GM18858 (cell line): ENCODE results near the gene ZNF600.
"Not testable (repeated sequence)": the region's sequence is repeated elsewhere in the genome, so short reads cannot be mapped to it uniquely, and the experiment has no call there.

Experiments
- ATAC-seq: cut with Tn5 transposase; IDR thresholded peaks from one replicate; pipeline ENCODE4 v1.9.1; 2021; ENCODE audit not compliant: unreplicated experiment

Gene ZNF600

DNA sequence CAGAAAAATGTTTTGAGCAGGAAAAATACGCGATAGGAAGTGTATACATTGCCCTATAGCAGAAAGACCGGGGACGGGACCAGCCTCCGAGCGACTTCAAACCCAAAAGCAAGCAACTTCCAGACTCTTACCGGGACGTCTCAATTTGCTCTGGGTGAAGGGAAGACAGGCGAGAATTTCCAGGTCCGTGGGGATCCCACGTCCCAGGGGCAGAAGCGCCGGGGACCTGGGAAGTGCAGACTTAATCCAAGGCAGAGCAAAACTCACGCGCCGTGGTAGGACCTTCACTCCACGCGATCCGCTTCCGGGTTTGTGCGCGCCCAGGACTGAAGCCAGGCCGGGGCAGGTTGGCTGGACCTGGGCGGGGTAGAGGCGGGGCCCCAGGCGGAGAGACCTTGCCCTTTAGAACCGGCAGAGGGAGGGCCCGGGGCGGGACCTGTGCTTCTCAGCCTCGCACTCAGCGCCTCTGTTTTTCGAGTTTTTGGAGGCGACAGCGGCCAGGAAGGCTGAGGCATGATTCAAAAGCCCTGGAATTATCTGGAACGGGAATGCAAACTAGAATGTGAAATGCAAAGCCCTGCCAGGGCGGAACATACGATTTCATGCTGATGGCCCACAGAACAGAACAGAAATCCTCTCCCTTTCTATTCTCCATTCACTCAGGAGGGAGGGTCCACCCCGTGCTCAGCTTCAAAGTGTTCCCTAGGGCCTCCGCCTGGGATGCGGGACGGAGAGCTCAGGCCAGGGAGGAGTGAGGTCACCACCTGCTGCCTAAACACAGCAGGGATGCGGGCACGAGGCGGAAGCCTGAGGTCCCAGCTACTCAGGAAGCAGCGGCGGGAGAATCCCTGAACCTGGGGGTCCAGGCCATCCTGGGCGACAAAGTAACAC is at the start of gene ZNF600:
Gene ZNF600 (minus strand): TSS at position 328 of the 891 bp plus-strand sequence. CDS start 7,903 bp downstream, outside the sequence.
- ATAC-seq, result not testable (repeated sequence)

DNA sequence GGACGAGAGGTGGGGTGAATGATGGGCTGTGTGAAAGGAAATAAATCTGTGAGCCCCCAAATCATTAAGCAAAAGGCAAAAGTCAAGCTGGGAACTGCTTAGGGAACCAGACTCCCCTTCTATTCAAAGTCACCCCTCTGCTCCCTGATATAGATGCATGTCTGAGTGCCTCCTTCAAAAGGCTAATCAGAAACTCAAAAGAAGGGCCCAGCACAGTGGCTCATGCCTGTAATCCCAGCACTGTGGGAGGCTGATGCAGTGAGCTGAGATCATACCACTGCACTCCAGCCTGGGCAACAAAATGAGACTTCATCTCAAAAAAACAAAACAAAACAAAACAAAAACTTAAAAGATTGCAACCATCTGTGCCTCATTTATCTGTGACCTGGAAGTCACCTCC is 47.7 kb upstream of the ZNF600 start:
- not testable (repeated sequence) for ATAC-seq

DNA sequence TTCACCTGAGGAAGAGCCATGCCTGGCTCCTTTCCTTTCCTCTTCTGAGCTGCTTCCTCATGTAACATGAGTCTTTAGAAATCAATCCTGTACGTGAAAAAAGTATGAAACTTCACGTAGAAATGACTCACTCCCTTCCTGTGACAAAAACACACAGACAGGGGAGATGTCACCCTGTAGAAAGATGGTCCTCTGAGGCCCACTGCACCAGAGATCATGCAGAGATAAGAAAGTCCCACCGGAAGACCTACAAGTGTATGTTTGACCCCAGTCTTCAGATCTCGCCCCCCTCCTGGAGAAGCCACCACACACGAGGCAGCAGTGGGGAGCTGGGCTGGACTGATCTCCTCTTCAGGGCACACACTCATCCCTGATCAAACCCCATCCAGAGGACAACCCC is 47.0 kb upstream of the ZNF600 start:
- ATAC-seq, result not testable (repeated sequence)

DNA sequence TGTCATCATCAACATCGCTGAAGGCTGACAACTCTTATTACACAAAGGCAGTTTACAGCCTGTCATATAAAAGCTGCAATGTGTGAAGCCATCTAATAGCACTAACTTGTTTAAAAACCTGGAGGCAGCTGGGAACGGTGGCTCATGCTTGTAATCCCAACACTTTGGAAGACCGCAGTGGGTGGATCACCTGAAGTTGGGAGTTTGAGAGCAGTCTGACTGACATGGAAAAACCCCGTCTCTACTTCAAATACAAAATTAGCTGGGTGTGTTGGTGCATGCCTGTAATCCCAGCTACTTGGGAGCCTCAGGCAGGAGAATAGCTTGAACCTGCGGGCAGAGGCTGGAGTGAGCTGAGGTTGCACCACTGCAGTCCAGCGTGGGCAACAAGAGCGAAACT is 43.3 kb upstream of the ZNF600 start:
- not testable (repeated sequence) for ATAC-seq

DNA sequence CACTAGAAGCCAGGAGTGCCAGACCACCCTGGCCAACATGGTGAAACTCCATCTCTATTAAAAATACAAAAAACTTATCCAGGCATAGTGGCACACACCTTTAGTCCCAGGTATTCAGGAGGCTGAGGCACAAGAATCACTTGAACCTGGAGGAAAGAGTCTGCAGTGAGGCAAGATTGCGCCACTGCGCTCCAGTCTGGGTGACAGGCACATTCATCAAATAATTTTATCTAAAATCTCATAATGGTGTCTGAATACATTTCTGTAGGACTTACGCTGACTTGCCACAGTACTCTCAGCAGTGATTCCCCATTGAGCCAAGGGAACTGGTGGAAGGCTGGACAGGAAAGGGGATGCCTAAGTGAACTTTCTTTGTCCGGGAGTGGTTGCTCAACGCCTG is 39.2 kb upstream of the ZNF600 start:
- ATAC-seq, result no peak

DNA sequence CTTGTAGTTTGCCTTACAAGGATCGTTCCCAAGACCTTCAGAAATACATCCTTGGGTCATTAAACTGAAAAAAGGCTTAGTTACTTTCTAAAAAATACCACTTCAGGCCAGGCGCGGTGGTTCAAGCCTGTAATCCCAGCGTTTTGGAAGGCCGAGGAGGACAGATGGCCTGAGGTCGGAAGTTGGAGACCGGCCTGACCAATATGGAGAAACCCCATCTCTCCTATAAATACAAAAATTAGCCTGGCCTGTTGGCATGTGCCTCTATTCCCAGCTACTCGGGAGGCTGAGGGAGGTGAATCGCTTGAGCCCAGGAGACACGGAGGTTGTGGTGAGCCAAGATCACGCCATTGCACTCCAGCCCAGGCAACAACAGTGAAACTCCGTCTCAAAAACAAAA is 37.1 kb upstream of the ZNF600 start:
- ATAC-seq, result no peak

DNA sequence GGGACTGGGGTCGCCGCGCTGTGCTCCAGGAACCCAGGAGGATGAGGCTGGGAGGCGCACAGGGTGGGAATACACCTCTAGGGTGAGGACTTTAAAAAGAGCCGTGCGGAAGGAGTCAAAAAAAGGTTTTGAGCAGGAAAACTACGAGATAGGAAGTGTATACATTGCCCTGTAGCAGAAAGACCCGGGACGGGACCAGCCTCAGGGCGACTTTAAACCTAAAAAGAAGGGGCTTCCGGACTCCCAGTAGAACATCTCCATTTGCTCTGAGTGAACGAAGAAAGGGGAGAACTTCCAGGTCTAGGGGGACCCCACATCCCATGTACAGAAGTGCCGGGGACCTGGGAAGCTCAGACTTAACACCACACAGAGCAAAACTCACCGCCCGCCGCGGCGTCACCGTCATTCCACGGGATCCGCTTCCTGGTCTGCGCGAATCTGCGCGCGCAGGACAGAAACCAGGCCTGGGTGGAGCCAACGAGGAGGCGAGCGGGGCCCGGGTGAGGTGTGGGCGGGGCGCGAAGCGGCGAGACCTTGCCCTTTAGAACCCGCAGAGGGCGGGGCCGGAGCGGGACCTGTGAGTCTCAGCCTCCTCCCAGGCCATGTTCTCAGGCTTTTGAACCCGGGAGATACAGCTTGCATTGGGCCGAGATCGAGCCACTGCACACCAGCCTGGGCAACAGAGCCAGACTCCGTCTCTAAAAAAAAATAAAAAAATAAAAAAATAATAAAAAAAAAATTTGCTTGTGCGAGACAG is 34.8 kb upstream of the ZNF600 start, which contains the start of gene ZNF28:
Gene ZNF28 (minus strand): TSS at position 430 of the 757 bp plus-strand sequence. CDS start 3,675 bp downstream, outside the sequence.
- not testable (repeated sequence) for ATAC-seq

DNA sequence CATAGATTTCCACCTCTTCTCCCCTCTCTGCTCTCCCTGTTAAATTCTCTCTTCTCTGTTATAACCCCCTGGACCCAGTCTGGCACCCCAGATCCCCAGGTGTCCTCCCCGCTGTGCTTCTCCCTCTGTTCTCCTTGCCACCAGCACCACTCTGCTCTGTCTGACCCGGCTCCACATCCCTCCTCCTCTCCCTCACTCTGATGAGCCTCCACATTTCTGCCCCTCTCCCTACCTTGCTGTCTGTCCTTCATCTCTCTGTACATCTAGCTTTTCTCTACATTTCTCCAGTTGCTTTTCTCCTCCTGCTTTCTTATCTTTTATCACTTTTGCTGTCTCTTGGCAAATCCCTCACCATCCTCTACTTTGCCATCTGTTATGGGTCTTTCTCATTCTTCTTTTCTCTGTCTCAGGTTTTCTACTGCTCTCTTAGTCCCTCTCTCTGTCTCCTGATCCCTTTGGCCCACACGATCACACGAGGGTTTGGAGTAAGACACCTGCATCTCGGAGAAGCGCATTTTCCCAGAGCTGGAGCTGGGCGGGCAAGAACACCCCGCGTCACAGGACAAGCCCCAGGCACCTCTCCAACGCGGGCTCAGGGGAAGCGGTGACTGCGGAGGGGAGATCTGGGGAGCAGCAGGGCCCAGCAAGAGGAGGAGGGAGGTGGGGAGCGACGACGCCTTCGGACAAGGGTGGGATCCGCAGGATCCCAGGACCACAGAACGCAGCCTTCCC is 34.0 kb upstream of the ZNF600 start:
- ATAC-seq, result not testable (repeated sequence)

DNA sequence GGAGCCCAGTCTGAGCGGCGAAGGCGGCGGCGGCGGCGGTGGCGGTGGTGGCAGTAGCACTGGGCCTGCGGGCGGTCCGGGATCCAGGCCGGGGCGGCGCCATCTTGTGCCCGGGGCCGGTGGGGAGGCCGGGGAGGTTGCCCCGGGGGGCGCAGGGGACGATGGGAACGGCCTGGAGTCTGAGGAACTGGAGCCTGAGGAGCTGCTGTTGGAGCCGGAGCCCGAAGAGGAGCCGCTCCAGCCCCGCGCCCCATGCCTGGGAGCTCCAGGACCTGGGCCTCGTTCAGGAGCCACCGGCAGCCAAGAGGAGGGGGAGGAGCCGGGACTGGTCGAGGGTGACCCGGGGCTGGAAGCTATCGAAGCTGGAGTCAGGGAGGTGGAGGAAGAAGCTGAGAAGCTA is 23.2 kb upstream of the ZNF600 start:
- no peak for ATAC-seq

DNA sequence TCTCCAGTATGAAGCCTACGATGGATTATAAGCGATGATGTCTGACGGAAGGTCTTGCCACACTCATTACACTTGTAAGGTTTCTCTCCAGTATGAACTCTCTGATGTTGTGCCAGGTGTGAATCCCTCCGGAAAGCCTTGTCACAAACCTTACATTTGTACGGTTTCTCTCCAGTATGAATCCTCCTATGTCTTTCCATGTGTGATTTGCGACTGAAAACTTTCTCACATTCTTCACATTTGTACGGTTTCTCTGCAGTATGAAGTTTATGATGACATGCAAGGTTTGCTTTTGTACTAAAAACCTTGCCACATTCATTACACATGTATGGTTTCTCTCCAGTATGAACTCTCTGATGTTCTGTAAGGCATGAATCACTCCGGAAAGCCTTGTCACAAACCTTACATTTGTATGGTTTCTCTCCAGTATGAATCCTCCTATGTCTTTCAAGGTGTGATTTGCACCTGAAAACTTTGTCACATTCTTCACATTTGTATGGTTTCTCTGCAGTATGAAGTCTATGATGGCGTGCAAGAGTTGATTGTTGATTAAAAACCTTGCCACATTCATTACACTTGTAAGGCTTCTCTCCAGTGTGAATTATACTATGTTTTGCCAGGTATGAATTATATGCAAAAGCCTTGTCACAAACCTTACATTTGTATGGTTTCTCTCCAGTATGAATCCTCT is 13.5 kb upstream of the ZNF600 start:
- not testable (repeated sequence) for ATAC-seq

DNA sequence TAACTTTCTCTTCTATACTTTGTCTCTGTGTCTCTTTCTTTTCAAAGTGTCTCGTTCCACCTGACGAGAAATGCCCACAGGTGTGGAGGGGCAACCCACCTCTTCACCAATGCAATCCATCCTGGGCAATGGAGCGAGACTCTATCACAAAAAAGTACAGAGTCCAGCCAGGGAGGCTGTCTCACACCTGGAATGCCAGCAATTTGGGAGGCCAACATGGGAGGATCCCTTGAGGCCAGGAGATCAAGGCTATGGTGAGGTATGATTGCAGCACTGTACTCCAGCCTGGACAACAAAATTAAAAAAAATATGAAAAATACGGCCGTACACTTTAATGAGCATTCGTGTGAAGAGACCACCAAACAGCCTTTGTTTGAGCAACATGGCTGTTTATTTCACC is 2.8 kb upstream of the ZNF600 start:
- ATAC-seq, result no peak

DNA sequence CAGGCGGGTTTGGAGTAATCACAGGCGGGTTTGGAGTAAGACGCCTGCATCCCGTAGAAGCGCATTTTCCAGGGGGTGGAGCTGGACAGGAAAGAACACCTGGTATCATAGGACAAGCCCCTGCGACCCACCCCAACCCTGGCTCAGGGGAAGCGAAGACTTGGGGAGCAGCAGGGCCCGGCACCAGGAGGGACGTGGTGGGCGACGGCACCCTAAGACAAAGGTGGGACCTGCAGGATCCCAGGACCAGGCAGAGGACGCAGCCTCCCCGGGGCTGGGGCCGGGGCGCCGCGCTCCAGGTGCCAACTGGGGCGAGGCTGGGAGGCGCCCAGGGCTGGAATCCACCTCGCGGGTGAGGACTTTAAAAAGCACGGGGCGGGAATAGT is 520 bp downstream of the ZNF600 start:
- ATAC-seq, result no peak

DNA sequence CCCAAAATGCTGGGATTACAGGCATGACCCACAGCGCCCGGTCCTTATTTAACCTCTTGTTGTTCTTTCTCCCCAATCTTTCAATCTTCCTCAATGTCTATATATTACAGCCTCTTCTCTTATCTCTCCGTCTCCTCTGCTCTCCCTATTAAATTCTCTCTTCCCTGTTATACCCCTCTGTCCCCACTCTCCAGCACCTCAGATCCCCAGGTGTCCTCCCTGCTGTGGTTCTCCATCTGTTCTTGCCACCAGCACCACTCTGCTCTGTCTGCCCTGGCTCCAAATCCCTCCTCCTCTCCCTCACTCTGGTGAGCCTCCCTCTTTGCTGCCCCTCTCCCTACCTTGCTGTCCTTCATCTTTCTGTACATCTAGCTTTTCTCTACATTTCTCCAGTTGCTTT is 1.1 kb downstream of the ZNF600 start:
- ATAC-seq, result no peak

DNA sequence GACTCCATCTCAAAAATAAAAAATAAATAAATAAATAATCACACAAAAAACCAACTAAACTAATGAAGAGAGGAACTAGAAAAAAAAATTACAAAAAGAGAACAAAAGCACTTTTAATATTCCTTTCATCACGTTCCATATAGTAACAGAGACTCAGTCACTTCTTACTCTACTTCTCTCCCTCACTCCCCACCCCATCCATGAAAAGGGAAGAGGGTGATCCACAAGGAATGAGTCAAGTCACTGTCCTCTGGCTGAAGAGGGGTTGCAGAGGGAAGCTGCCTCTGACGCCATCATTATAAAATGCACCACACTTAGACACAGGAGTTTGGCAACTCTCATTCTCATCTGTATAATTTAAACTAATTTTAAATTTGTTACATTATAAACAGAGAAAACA is 3.7 kb downstream of the ZNF600 start:
- ATAC-seq, result not testable (repeated sequence)

DNA sequence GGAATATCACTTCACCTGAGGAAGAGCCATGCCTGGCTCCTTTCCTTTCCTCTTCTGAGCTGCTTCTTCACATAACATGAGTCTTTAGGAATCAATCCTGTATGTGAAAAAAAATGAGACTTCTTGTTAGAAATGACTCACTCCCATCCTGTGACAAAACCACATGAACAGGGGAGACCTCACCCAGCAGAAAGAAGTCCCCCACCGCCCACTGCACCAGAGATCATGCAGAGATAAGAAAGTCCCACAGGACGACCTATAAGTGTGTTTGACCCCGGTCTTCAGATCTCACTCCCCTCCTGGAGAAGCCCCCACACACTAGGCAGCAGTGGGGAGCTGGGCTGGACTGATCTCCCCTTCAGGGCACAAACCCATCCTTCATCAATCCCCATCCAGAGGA is 7.8 kb downstream of the ZNF600 start:
- ATAC-seq, result no peak

DNA sequence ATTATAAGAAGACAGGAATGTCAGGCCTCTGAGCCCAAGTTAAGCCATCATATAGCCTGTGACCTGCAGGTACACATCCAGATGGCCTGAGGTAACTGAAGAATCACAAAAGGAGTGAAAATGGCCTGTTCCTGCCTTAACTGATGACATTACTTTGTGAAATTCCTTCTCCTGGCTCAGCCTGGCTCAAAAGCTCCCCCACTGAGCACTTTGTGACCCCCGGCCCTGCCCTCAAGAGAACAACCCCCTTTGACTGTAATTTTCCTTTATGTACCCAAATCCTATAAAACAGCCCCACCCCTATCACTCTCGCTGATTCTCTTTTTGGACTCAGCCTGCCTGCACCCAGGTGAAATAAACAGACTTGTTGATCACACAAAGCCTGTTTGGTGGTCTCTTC is 30.1 kb downstream of the ZNF600 start:
- not testable (repeated sequence) for ATAC-seq

DNA sequence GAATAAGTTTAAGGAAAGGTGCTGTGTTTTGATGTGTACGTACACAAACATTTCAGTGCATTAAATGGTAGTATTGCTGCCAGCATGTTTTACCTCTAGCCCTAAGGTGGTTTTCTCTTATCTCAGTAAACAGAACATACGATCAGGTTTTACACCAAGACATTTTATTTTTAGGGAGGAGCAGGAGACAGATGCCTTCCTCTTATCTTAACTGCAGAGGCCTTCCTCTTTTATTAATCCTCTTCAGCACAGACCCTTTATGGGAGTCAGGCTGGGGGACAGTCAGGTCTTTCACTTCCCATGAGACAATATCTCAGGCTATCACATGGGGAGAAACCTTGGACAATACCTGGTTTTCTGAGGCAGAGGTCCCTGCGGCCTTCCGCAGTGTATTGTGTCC is 36.8 kb downstream of the ZNF600 start:
- no peak for ATAC-seq

DNA sequence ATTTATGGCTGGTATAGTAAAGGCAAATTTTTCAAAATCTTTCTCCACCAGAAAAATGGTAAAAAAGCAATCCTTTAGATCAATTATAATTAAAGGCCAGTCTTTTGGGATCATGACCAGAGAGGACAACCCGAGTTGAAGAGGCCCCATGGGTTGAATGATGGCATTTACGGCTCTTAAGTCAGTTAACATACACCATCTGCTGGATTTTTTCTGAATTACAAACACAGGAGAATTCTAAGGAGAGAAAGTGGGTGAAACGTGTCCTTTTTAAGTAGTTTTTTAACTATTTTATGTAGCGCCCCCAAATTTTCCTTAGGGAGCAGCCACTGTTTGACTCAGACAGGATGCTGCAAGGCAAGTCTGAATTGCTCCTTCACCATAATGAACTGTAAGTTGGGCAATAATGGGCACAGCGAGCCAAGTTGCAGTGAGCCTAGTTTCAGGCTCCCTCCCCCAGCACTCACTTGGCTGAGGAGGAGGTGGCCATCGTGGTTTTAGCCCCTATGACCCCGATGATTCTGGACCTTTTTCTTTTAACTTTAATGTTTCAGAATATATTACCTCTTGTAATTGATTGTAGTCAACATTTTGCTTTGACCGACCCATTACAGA is 38.1 kb downstream of the ZNF600 start:
- no peak for ATAC-seq

DNA sequence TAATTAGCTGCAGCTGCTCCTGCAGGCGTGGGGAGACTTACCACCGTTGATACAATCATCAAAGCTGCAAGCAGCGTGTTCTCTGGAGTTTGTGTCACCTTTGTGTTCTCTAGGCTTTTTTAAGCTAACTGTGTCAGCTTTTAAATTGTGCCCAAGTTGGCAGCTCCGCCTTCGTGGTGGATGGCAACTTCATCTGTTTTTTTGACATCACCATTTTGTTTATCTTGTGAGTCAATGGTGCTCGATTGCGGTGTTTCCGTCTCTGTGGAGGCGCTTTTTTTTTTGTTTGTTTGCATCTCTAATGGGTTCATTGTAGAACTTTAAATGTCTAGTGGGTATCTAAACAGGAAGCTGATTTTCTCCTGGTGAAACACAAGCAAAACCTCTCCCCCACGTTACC is 40.7 kb downstream of the ZNF600 start:
- ATAC-seq, result not testable (repeated sequence)

DNA sequence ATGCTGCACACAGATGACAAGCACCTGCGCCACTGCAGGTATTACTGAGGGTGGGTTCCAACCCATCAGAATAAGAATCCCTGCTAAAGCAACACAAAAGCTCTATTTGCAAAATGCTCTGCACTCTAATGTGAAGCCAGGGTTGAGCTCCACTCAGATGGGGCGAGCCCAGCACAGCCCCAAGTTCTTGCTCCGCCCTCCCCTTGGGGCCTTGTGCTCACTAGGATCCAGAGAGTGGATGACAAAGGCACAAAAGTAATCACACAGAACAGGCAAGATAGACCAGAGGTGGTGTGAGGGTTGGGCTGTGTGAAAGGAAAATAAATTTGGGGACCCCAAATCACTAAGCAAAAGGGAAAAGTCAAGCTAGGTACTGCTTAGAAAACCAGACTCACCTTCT is 43.5 kb downstream of the ZNF600 start:
- no peak for ATAC-seq
